Ishikawa (cell line): ENCODE measurements around the gene SNRNP25.
A peak's percentile ranks its signal among the peaks of the same experiment; 100 is the strongest.

ENCODE experiments used
- CEBPB ChIP-seq: IDR thresholded peaks from 2 replicates; pipeline ENCODE4 v1.6.1; 2012
- CREB1 ChIP-seq: IDR thresholded peaks from 2 replicates; pipeline ENCODE4 v1.6.1; 2012; ENCODE audit warnings: low read depth
- EGR1 ChIP-seq: IDR thresholded peaks from 2 replicates; pipeline ENCODE4 v1.6.1; 2012
- EP300 ChIP-seq: IDR thresholded peaks from 2 replicates; pipeline ENCODE4 v1.6.1; 2012; ENCODE audit warnings: borderline replicate concordance
- FOXM1 ChIP-seq: IDR thresholded peaks from 2 replicates; pipeline ENCODE4 v1.6.1; 2012; ENCODE audit warnings: low read depth, borderline replicate concordance
- NFIC ChIP-seq: IDR thresholded peaks from 2 replicates; pipeline ENCODE4 v1.6.1; 2012
- RAD21 ChIP-seq: IDR thresholded peaks from 2 replicates; pipeline ENCODE4 v1.6.1; 2012; ENCODE audit warnings: low read depth
- TAF1 ChIP-seq: IDR thresholded peaks from 2 replicates; pipeline ENCODE4 v1.6.1; 2012; ENCODE audit warnings: low read depth, mild to moderate bottlenecking
- TCF12 ChIP-seq: IDR thresholded peaks from 2 replicates; pipeline ENCODE4 v1.6.1; 2012; ENCODE audit warnings: low read depth
- TEAD4 ChIP-seq: IDR thresholded peaks from 2 replicates; pipeline ENCODE4 v1.6.1; 2012
- YY1 ChIP-seq: IDR thresholded peaks from 2 replicates; pipeline ENCODE4 v1.6.1; 2012; ENCODE audit warnings: low read depth
- ZBTB7A ChIP-seq: IDR thresholded peaks from 2 replicates; pipeline ENCODE4 v1.6.1; 2012; ENCODE audit warnings: low read depth
- TF ChIP-seq, protein P1 (sequence below): IDR thresholded peaks from 2 replicates; pipeline ENCODE4 v1.6.1; 2012
- TF ChIP-seq, protein P2 (sequence below): IDR thresholded peaks from 2 replicates; pipeline ENCODE4 v1.6.1; 2012
- TF ChIP-seq, protein P3 (sequence below): IDR thresholded peaks from 2 replicates; pipeline ENCODE4 v1.6.1; 2012; ENCODE audit warnings: low read depth, mild to moderate bottlenecking

SNRNP25 gene

DNA sequence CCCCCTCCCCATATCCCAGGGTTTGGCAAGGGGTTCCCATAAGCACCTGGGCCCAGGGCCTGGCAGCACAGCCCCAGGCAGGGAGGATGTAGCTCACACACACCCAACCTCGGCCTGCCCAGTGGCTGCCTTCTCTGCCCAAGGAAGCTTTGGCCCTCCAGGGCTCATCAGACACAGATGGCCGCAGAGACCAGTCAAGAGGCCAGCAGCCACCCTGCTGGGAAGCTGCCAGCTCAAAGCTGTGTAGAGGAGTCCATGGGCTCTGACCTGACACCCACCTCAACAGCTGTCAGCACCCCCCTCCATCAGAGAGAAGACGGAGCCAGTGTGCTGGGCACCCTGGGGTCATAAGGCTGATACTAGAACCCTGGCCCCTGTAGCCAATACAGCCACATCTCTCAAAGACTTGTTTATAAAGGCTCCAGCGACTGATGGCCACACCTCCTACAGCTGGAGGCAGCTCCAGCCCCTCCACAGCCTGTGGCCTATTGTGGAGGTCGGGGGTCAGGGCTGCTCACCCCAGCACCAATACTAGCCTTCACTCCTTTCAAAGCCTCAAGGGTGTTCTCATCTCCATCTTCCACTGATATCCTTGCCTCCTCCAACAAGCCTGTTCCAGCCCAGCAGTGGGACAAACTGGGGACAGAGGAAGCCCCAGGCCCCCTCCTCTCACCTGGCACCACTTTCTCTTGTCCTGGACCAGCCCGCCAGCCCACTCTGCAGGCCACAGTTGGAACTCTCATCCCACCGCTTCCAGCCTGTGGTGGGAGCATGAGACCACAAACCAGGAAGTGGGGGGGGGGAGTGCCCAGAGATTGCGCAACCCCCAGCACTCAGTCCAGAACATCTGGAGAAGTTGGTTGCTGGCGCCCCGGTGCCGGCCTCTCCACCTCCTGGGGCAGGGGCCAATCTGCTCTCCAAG is 22.2 kb downstream of the SNRNP25 start:
- TF ChIP-seq TAF1 = no peak
- TF ChIP-seq CEBPB = peak; percentile 100

DNA sequence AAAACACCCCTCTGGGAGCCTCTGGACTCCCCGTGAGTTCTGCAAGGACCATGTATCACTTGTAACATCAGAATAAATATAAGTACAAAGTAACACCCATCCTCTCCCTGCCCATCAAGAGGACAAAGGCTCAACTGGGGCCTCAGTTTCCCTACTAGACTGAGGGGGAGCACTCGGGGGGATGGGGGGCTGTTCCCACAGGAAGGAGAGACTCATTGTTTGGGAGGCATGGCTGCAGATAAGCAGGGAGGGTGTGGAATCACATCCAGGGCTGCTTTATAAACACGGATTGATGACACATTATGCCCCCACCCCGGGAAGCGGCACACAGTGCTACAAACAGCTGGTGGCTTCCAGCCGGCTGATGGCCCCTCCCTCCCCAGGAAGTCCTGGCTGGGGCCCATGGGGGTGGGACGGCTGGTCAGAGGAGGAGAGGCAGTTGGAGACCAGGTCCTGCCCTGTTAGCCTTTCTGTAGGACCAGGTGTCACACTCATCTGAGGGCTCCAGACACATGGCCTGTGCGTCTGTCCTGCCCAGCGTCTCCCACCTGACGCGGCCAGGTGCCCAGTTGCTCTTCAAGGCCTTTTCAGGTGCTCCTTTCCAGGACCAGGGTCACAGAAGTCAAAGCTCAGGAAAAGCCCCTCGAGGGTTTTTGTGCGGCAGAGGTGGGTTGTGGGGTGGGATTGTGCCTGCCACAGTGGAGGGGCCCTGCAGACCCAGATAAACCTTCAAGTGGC is 23.1 kb downstream of the SNRNP25 start:
- TF ChIP-seq EGR1 (no peak), NFIC (0 out of 2 replicates have a peak, but pooled peaks have one; percentile 5), TCF12 (no peak), YY1 (no peak), ZBTB7A (no peak), CREB1 (no peak)
- TF ChIP-seq, protein P1, sequence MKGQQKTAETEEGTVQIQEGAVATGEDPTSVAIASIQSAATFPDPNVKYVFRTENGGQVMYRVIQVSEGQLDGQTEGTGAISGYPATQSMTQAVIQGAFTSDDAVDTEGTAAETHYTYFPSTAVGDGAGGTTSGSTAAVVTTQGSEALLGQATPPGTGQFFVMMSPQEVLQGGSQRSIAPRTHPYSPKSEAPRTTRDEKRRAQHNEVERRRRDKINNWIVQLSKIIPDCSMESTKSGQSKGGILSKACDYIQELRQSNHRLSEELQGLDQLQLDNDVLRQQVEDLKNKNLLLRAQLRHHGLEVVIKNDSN = no peak
- TF ChIP-seq, protein P2, sequence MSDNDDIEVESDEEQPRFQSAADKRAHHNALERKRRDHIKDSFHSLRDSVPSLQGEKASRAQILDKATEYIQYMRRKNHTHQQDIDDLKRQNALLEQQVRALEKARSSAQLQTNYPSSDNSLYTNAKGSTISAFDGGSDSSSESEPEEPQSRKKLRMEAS = 0 out of 2 replicates have a peak, but pooled peaks have one; percentile 21

DNA sequence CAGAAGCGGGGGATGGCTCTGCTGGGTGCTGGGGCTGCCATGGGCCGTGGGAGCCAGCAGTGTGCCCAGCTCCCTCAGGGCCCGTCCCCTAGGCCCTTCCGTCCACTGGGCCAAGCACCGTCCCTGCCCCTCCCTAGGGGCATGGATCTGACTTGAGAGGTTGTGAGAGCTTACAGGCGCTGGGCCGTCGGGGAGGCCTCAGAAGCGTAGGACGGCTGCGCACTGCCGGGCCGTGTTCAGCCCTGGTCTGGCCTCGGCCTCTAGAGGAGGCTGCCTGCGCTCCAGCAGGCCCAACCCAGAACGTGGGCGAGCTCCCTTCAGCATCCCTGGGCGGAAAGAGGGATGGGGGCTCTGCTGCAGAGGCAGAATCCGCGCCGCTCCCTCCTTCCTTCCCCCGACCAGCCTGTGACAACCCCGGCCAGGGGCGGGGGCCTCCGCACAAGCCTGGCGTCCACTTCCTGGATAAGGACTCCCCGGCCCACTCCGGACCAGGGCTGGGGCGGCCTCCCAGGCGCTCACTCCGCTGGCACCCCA is 23.7 kb downstream of the SNRNP25 start:
- TF ChIP-seq EGR1 (no peak), NFIC (no peak), YY1 (no peak), CREB1 (no peak), ZBTB7A (no peak)
- TF ChIP-seq, protein P2 = no peak

DNA sequence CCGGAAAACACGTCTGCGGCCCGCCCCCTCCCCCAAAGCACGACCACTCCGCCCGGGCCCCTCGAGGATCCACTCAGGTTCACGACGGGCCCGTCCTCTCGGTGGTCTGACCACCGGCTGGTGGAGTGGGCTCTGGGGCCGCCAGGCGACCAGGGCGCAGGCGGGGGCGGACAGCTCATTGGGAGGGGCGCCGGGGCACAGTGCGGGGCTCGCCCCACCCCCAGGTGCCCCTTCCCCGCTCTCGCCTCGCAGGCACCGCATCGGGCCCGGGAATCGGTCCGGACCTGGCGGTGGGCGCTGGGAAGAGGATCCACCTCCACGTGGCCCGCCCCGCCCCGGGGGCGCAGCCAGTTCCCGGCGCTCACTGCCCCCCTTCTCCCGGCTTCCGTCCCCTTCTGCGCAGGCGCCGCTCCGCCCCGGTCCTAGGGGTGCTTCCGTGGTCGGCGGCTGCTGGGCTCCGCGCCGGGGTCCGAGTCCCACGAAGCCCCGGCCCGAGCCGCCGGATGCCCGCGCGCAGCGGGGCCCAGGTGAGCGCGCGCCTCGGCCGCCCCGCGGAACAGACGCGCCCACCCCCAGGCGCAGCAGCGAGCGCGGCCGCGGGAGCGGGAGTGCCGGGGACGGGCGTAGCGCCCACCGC is 24.3 kb downstream of the SNRNP25 start, which contains the start of gene MPG:
TSS of gene MPG (plus strand) at position 419 of the 637 bp plus-strand sequence. CDS start at position 504, 85 bp downstream.
- TF ChIP-seq NFIC (no peak), CEBPB (no peak), FOXM1 (no peak), TAF1 (peak; percentile 75; the same call in 1 of the 2 replicates), TEAD4 (no peak), EGR1 (0 out of 2 replicates have a peak, but pooled peaks have one; percentile 25), YY1 (no peak), RAD21 (no peak), CREB1 (no peak), ZBTB7A (peak; percentile 21; the same call in 1 of the 2 replicates), EP300 (no peak), TCF12 (no peak; the same call in 1 of the 2 replicates)
- TF ChIP-seq, protein P3, sequence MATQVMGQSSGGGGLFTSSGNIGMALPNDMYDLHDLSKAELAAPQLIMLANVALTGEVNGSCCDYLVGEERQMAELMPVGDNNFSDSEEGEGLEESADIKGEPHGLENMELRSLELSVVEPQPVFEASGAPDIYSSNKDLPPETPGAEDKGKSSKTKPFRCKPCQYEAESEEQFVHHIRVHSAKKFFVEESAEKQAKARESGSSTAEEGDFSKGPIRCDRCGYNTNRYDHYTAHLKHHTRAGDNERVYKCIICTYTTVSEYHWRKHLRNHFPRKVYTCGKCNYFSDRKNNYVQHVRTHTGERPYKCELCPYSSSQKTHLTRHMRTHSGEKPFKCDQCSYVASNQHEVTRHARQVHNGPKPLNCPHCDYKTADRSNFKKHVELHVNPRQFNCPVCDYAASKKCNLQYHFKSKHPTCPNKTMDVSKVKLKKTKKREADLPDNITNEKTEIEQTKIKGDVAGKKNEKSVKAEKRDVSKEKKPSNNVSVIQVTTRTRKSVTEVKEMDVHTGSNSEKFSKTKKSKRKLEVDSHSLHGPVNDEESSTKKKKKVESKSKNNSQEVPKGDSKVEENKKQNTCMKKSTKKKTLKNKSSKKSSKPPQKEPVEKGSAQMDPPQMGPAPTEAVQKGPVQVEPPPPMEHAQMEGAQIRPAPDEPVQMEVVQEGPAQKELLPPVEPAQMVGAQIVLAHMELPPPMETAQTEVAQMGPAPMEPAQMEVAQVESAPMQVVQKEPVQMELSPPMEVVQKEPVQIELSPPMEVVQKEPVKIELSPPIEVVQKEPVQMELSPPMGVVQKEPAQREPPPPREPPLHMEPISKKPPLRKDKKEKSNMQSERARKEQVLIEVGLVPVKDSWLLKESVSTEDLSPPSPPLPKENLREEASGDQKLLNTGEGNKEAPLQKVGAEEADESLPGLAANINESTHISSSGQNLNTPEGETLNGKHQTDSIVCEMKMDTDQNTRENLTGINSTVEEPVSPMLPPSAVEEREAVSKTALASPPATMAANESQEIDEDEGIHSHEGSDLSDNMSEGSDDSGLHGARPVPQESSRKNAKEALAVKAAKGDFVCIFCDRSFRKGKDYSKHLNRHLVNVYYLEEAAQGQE = no peak
- TF ChIP-seq, protein P2 = peak; percentile 87
- TF ChIP-seq, protein P1 = peak; percentile 70; the same call in 1 of the 2 replicates

DNA sequence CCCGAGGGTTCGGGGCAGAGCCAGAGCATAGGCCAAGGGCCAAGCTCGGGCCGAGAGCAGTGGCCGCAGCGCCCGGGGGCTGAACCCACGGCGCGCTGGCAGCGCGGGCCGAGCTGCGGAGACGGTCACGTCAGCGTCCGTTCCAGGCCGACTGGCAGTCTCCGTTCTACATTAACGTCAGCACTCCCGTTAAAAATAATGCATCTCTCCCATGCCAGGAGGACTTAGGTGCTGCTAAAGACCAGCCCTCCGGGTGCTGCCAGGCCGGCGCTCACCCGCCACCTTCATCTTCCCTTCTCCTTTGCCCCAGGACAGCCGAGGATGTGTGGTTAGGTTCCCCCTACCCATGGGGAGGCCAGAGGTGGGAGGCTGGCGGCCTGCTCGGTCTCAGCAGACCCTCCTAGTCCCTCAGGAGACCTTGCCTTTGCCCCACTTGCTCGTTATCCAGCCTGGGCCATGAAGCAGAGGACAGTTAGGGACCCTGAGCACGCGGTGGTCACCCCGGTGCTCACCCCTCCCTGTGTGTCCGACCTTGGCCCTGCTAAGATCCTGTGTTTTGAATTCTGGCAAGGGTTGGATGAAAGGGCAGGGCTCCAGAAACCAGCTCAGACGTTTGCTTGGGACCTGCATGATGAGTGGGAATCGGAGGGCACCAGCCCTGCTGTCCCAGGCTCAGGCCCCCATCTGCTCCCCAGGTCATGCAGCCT is 25.0 kb downstream of the SNRNP25 start:
- TF ChIP-seq EGR1 = no peak
- TF ChIP-seq, protein P1 = no peak
- TF ChIP-seq YY1 = no peak
- TF ChIP-seq ZBTB7A = no peak
- no peak for TF ChIP-seq EP300
- TF ChIP-seq NFIC = no peak
- no peak for TF ChIP-seq RAD21
- no peak for TF ChIP-seq TCF12
- TF ChIP-seq TEAD4 = no peak
- no peak for TF ChIP-seq FOXM1
- TF ChIP-seq TAF1 = no peak
